ENCODE data around the gene ACO2. TPM values are rescaled to one million over a fixed set of nuclear protein-coding genes. Genes with fewer than 3 reads are reported as not detected.

The ACO2 gene
- total and polyA plus RNA-seq, 2 of the 8 experiments (the other 6 are each of a cell fraction or from before 2014, with no cell fraction given), result 52.8 to 75.4 TPM

- TF ChIP-seq RXRA (IDR thresholded peaks at IDR 0.05; ENCODE audit: insufficient read depth, low read depth, low read length) (no peak), POLR2AphosphoS5 (IDR thresholded peaks at IDR 0.05; ENCODE audit: low read depth, low read length) (no peak), E2F6 (IDR thresholded peaks at IDR 0.05) (no peak), ATF3 (IDR thresholded peaks at IDR 0.05; ENCODE audit: insufficient read depth, low read depth, low read length) (no peak)
Observed at GRCh38 chr22:41537203-41537602, 68.3 kb downstream of the ACO2 start (continued).

Data from H1 (cell line).